ENCODE measurements around the gene MRPL46. TPM values are rescaled to one million over a fixed set of nuclear protein-coding genes. Genes with fewer than 3 reads are reported as not detected.

The MRPL46 gene
- total and polyA plus RNA-seq, 2 of the 13 experiments (the other 11 are each of a cell fraction or from before 2014, with no cell fraction given): 62.9 to 79.2 TPM

GRCh38 chr15:88480981-88481380 lies 13.8 kb upstream of the MRPL46 start (continued):
- TF ChIP-seq ZNF407 (CRISPR knock-in tag; IDR thresholded peaks at IDR 0.05; ENCODE audit: not compliant biosample characterization) (no peak), ZNF615 (CRISPR knock-in tag; IDR thresholded peaks at IDR 0.05; ENCODE audit: borderline replicate concordance) (no peak), ZNF274 (CRISPR knock-in tag; IDR thresholded peaks at IDR 0.05) (no peak)
- TF ChIP-seq, protein P1, sequence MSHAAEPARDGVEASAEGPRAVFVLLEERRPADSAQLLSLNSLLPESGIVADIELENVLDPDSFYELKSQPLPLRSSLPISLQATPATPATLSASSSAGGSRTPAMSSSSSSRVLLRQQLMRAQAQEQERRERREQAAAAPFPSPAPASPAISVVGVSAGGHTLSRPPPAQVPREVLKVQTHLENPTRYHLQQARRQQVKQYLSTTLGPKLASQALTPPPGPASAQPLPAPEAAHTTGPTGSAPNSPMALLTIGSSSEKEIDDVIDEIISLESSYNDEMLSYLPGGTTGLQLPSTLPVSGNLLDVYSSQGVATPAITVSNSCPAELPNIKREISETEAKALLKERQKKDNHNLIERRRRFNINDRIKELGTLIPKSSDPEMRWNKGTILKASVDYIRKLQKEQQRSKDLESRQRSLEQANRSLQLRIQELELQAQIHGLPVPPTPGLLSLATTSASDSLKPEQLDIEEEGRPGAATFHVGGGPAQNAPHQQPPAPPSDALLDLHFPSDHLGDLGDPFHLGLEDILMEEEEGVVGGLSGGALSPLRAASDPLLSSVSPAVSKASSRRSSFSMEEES (CRISPR knock-in tag; IDR thresholded peaks at IDR 0.05): no peak
